ENCODE data around the gene OR5AL1. TPM values are rescaled to one million over a fixed set of nuclear protein-coding genes. Genes with fewer than 3 reads are reported as not detected.

The OR5AL1 gene
- total RNA-seq, 6 experiments from 2014 or later: not detected

GRCh38 chr11:56404393-56404792 is 8.1 kb upstream of the OR5AL1 start:
- WGBS (ENCODE audit: insufficient coverage, low coverage, low lambda C conversion rate, missing lambda C conversion rate): 56% methylated on average over 2 of the region's 2 CpGs
- Histone ChIP-seq H3K27me3 (no peaks in the 10 kb centered on the region), H3K36me3 (no peaks in the 10 kb centered on the region), H3K27ac (no peak overlapping the region), H3K9me3 (no peaks in the 10 kb centered on the region), H3K4me1 (no peaks in the 10 kb centered on the region), H3K4me3 (no peak overlapping the region)
- DNase-seq: no peak
- intact Hi-C loops (cut with DNase I): no loop called here
- ATAC-seq: no peak
- TF ChIP-seq POLR2A (IDR thresholded peaks at IDR 0.05): no peak
- no peak for TF ChIP-seq CTCF (IDR thresholded peaks at IDR 0.05)

- Histone ChIP-seq H3K27me3 (no peaks in the 10 kb centered on the region), H3K4me3 (no peak overlapping the region), H3K4me1 (no peaks in the 10 kb centered on the region), H3K9me3 (no peaks in the 10 kb centered on the region), H3K27ac (no peak overlapping the region), H3K36me3 (no peaks in the 10 kb centered on the region)
- DNase-seq (no peak), ATAC-seq (no peak)
- TF ChIP-seq CTCF (IDR thresholded peaks at IDR 0.05): no peak
- intact Hi-C loops (cut with DNase I): no loop called here
Measured at GRCh38 chr11:56410801-56411200, 1.7 kb upstream of the OR5AL1 start.

GRCh38 chr11:56453521-56453920 is 41.0 kb downstream of the OR5AL1 start:
- intact Hi-C loops (cut with DNase I): no loop called here
- 41% methylated on average over 4 of the region's 4 CpGs for WGBS (ENCODE audit: insufficient coverage, low coverage, low lambda C conversion rate, missing lambda C conversion rate)
- Histone ChIP-seq H3K4me3 (no peak overlapping the region), H3K9me3 (no peaks in the 10 kb centered on the region), H3K4me1 (no peaks in the 10 kb centered on the region), H3K27me3 (no peaks in the 10 kb centered on the region), H3K36me3 (no peaks in the 10 kb centered on the region), H3K27ac (no peak overlapping the region)
- DNase-seq (no peak), ATAC-seq (no peak)
- TF ChIP-seq POLR2A (IDR thresholded peaks at IDR 0.05) (no peak), CTCF (IDR thresholded peaks at IDR 0.05) (no peak)

GRCh38 chr11:56457076-56457475 is 44.6 kb downstream of the OR5AL1 start:
- Histone ChIP-seq H3K4me1 (no peaks in the 10 kb centered on the region), H3K27me3 (no peaks in the 10 kb centered on the region), H3K27ac (no peak overlapping the region), H3K36me3 (no peaks in the 10 kb centered on the region), H3K4me3 (no peak overlapping the region), H3K9me3 (no peaks in the 10 kb centered on the region)
- TF ChIP-seq CTCF (IDR thresholded peaks at IDR 0.05): no peak
- no peak for TF ChIP-seq POLR2A (IDR thresholded peaks at IDR 0.05)
- 69% methylated on average over 1 of the region's 1 CpG for WGBS (ENCODE audit: insufficient coverage, low coverage, low lambda C conversion rate, missing lambda C conversion rate)
- no peak for DNase-seq
- ATAC-seq: no peak
- intact Hi-C loops (cut with DNase I): no loop called here

Other genes with a start within 250 kb of the OR5AL1 start
- not detected for gene OR5J2, start 236.1 kb upstream of the OR5AL1 start, total RNA-seq
- not detected for gene OR5T2, start 178.4 kb upstream of the OR5AL1 start, total RNA-seq
- not detected for gene OR5T3, start 160.4 kb upstream of the OR5AL1 start, total RNA-seq
- gene OR5T1, start 138.5 kb upstream of the OR5AL1 start, total RNA-seq: not detected
- gene OR8H1, start 120.4 kb upstream of the OR5AL1 start, total RNA-seq: not detected
- gene OR8K3, start 97.6 kb upstream of the OR5AL1 start, total RNA-seq: not detected
- gene OR8K1, start 66.7 kb upstream of the OR5AL1 start, total RNA-seq: not detected
- gene OR8J1, start 58.4 kb upstream of the OR5AL1 start, total RNA-seq: not detected
- not detected for gene OR8U1, start 37.1 kb upstream of the OR5AL1 start, total RNA-seq
- gene OR5M3, start 60.7 kb downstream of the OR5AL1 start, total RNA-seq: not detected
- not detected for gene OR5M8, start 78.7 kb downstream of the OR5AL1 start, total RNA-seq
- gene OR5M11, start 130.6 kb downstream of the OR5AL1 start, total RNA-seq: not detected
- not detected for gene OR5M10, start 165.0 kb downstream of the OR5AL1 start, total RNA-seq
- gene OR5M1, start 202.2 kb downstream of the OR5AL1 start, total RNA-seq: not detected
- gene OR5AP2, start 229.7 kb downstream of the OR5AL1 start, total RNA-seq: not detected